ENCODE measurements around the gene KDM4E. TPM values are rescaled to one million over a fixed set of nuclear protein-coding genes. Genes with fewer than 3 reads are reported as not detected.
A peak's percentile ranks its signal among the peaks of the same experiment; 100 is the strongest.

KDM4E gene
- total and polyA plus RNA-seq, 8 donors = 0.23 to 0.37 (median 0.28) TPM; not detected in 2

GRCh38 chr11:95059046-95059445 is 34.0 kb downstream of the KDM4E start:
- Histone ChIP-seq H3K9me3 (no peaks in the 10 kb centered on the region), H3K4me3 (no peak overlapping the region), H3K4me1 (no peaks in the 10 kb centered on the region), H3K36me3 (no peaks in the 10 kb centered on the region), H3K27me3 (peaks cover 0 to 3% of the 10 kb centered on the region in 2 donors), H3K27ac (no peak overlapping the region)
- ATAC-seq (no peak), DNase-seq (no peak)
- intact Hi-C loops (cut with DNase I) = no loop called here
- no peak for TF ChIP-seq CTCF (IDR thresholded peaks at IDR 0.05)

DNA sequence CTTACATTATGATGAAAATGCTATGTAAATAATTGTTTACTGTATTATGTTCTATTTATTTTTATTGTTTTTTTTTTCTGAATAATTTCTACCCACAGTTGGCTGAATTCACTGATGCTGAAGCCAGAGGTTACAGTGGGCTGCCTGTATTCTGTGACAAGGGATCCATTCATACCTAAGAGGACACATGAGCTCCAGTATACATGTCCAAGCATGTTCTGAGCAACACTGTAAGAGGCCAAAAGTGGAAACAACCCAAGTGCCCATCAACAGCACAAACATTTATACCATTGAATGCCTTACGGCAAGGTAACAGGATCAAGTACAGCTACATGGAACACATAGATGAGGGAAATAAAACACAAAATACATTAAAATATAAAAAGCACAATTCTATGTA is 40.3 kb downstream of the KDM4E start:
- DNase-seq (no peak), ATAC-seq (no peak)
- intact Hi-C loops (cut with DNase I) = no loop called here
- Histone ChIP-seq H3K27me3 (no peaks in the 10 kb centered on the region), H3K4me3 (no peak overlapping the region), H3K4me1 (peaks cover 7 to 24% of the 10 kb centered on the region in 2 donors), H3K36me3 (no peaks in the 10 kb centered on the region), H3K27ac (no peak overlapping the region), H3K9me3 (no peaks in the 10 kb centered on the region)
- no peak for TF ChIP-seq CTCF (IDR thresholded peaks at IDR 0.05)

- no peak for TF ChIP-seq CTCF (IDR thresholded peaks at IDR 0.05)
- no peaks in the 10 kb centered on the region for H3K9me3 ChIP-seq
- H3K4me1 ChIP-seq = peaks cover 7 to 28% of the 10 kb centered on the region in 2 donors
- H3K27ac ChIP-seq = peak within 1 kb of the TSS; percentile 96 to 97
- H3K27me3 ChIP-seq = no peaks in the 10 kb centered on the region
- H3K36me3 ChIP-seq = no peaks in the 10 kb centered on the region
- intact Hi-C loops (cut with DNase I) = no loop called here
- no peak for DNase-seq
- H3K4me3 ChIP-seq = peak within 1 kb of the TSS; percentile 65 to 67
- peak; percentile 67 for ATAC-seq
Measured at GRCh38 chr11:95066716-95067038, 41.6 kb downstream of the KDM4E start, which contains the start of gene SRSF8. SRSF8 (plus strand) TSS chr11:95066919; CDS start chr11:95067227, 308 bp downstream.

DNA sequence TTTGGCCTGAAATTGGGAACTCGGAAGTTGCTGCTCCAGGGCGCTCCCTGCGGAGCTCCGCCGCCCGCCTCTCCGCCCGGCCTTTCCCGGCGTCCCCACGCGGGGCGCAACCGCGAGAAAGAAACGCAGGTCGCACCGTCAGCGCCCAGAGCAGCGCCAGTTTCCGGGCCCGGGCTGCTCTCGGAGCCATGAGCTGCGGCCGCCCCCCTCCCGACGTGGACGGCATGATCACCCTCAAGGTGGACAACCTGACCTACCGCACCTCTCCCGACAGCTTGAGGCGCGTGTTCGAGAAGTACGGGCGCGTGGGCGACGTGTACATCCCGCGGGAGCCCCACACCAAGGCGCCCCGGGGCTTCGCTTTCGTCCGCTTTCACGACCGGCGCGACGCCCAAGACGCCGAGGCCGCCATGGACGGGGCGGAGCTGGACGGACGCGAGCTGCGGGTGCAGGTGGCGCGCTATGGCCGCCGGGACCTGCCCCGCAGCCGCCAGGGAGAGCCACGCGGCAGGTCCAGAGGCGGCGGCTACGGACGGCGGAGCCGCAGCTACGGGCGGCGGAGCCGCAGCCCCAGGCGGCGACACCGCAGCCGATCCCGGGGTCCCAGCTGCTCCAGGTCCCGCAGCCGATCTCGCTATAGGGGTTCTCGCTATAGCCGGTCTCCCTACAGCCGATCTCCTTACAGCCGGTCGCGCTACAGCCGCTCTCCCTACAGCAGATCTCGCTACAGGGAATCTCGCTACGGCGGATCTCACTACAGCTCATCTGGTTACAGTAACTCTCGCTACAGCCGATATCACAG is 42.2 kb downstream of the KDM4E start:
- intact Hi-C loops (cut with DNase I) = no loop called here
- no peaks in the 10 kb centered on the region for H3K36me3 ChIP-seq

More for the DNA sequence above, 42.2 kb downstream of the KDM4E start:
- DNase-seq (peak; percentile 77 to 93 (median 82)), ATAC-seq (peak; percentile 78)
- Histone ChIP-seq H3K27ac (peak overlapping the region; percentile 96 to 97), H3K4me3 (peak overlapping the region; percentile 65 to 67), H3K4me1 (peaks cover 7 to 28% of the 10 kb centered on the region in 2 donors), H3K27me3 (no peaks in the 10 kb centered on the region), H3K9me3 (no peaks in the 10 kb centered on the region)
- TF ChIP-seq CTCF (IDR thresholded peaks at IDR 0.05) = peak; percentile 27 to 63

All from left lung (tissue), 10 donors.